ENCODE data around the gene PTGIS.

- TF ChIP-seq POLR2AphosphoS5 (IDR thresholded peaks at IDR 0.05; ENCODE audit: low read depth, low read length) = no peak
- no peak for TF ChIP-seq TAF1 (IDR thresholded peaks at IDR 0.05; ENCODE audit: borderline replicate concordance, low read depth, low read length)
These were observed 103.4 kb downstream of the PTGIS start for GRCh38 chr20:49464556-49464955.
